ENCODE measurements around the gene APOC1. TPM values are rescaled to one million over a fixed set of nuclear protein-coding genes. Genes with fewer than 3 reads are reported as not detected.
"Not testable (repeated sequence)": the region's sequence is repeated elsewhere in the genome, so short reads cannot be mapped to it uniquely, and the experiment has no call there.

The APOC1 gene
- total RNA-seq, 1 donor from 2014 or later: 1.4 TPM

- DNase-seq (ENCODE audit: missing footprints): peak; percentile 34
- intact Hi-C loops (cut with DNase I): loop anchor here (10.0 kb wide), 1 partner anchor 427 kb away; no protein-coding TSS in a partner anchor
- ATAC-seq: no peak
Observed at GRCh38 chr19:44907613-44908012, 6.8 kb upstream of the APOC1 start.

- ATAC-seq (no peak), DNase-seq (ENCODE audit: missing footprints) (peak; percentile 39)
- intact Hi-C loops (cut with DNase I): loop anchor here (10.0 kb wide), 1 partner anchor 427 kb away; no protein-coding TSS in a partner anchor
Observed at GRCh38 chr19:44908074-44908835, 6.2 kb upstream of the APOC1 start.

GRCh38 chr19:44908836-44909261, 5.6 kb upstream of the APOC1 start:
- intact Hi-C loops (cut with DNase I): loop anchor here (10.0 kb wide), 1 partner anchor 426 kb away; no protein-coding TSS in a partner anchor
- DNase-seq (ENCODE audit: missing footprints) (peak; percentile 37), ATAC-seq (no peak)

GRCh38 chr19:44909775-44910174, 4.6 kb upstream of the APOC1 start:
- intact Hi-C loops (cut with DNase I): loop anchor here (10.0 kb wide), 1 partner anchor 425 kb away; no protein-coding TSS in a partner anchor
- ATAC-seq (no peak), DNase-seq (ENCODE audit: missing footprints) (peak; percentile 27)

GRCh38 chr19:44911896-44912295, 2.5 kb upstream of the APOC1 start:
- ATAC-seq; intact Hi-C loops (cut with DNase I): not testable (repeated sequence)
- peak; percentile 25 for DNase-seq (ENCODE audit: missing footprints)

- ATAC-seq: no peak
- intact Hi-C loops (cut with DNase I): no loop called here
- peak; percentile 52 for DNase-seq (ENCODE audit: missing footprints)
Observed at GRCh38 chr19:44912854-44913253, 1.6 kb upstream of the APOC1 start.

GRCh38 chr19:44913512-44914432, 636 bp upstream of the APOC1 start:
- intact Hi-C loops (cut with DNase I); ATAC-seq: not testable (repeated sequence)
- peak; percentile 28 for DNase-seq (ENCODE audit: missing footprints)

- ATAC-seq: no peak
- intact Hi-C loops (cut with DNase I): no loop called here
Observed at GRCh38 chr19:44924243-44924725, 9.9 kb downstream of the APOC1 start.

GRCh38 chr19:44925114-44925891, 10.9 kb downstream of the APOC1 start:
- intact Hi-C loops (cut with DNase I): no loop called here
- DNase-seq (ENCODE audit: missing footprints): peak; percentile 89

More at GRCh38 chr19:44924243-44924725, 9.9 kb downstream of the APOC1 start:
- DNase-seq (ENCODE audit: missing footprints): peak; percentile 57

GRCh38 chr19:44926245-44927077, 12.1 kb downstream of the APOC1 start:
- ATAC-seq; intact Hi-C loops (cut with DNase I): not testable (repeated sequence)
- DNase-seq (ENCODE audit: missing footprints): peak; percentile 21

More at GRCh38 chr19:44925114-44925891, 10.9 kb downstream of the APOC1 start:
- ATAC-seq: peak; percentile 85

GRCh38 chr19:44927746-44928145, 13.3 kb downstream of the APOC1 start:
- DNase-seq (ENCODE audit: missing footprints): peak; percentile 45
- no peak for ATAC-seq
- intact Hi-C loops (cut with DNase I): no loop called here

- no peak for ATAC-seq
- intact Hi-C loops (cut with DNase I): no loop called here
- peak; percentile 7 for DNase-seq (ENCODE audit: missing footprints)
Observed at GRCh38 chr19:44930088-44930487, 15.7 kb downstream of the APOC1 start.

GRCh38 chr19:44931541-44931940, 17.1 kb downstream of the APOC1 start:
- intact Hi-C loops (cut with DNase I): no loop called here
- ATAC-seq: no peak

GRCh38 chr19:44939668-44940067, 25.3 kb downstream of the APOC1 start:
- ATAC-seq (no peak), DNase-seq (ENCODE audit: missing footprints) (no peak)
- intact Hi-C loops (cut with DNase I): no loop called here

More at GRCh38 chr19:44931541-44931940, 17.1 kb downstream of the APOC1 start:
- DNase-seq (ENCODE audit: missing footprints): peak; percentile 26

GRCh38 chr19:44942067-44942571, 27.7 kb downstream of the APOC1 start, which contains the start of gene APOC4:
Gene APOC4 (plus strand): TSS chr19:44942237. CDS start chr19:44942278, 41 bp downstream.
- intact Hi-C loops (cut with DNase I): no loop called here
- DNase-seq (ENCODE audit: missing footprints): no peak
- no peak for ATAC-seq

- intact Hi-C loops (cut with DNase I): no loop called here
- ATAC-seq (peak; percentile 42), DNase-seq (ENCODE audit: missing footprints) (no peak)
Observed at GRCh38 chr19:44943801-44944249, 29.4 kb downstream of the APOC1 start.

- no peak for ATAC-seq
- DNase-seq (ENCODE audit: missing footprints): no peak
- intact Hi-C loops (cut with DNase I): no loop called here
Observed at GRCh38 chr19:44947041-44947581, 32.7 kb downstream of the APOC1 start.

Measured in Right ventricle myocardium inferior (tissue), 1 donor.